Astrocyte of the cerebellum (primary cell): ENCODE measurements around the gene EPB41L1.

Experiments
- DNase-seq: peaks from one replicate; pipeline ENCODE4 v3.0.0-alpha.2; 2011; ENCODE audit warnings: low read depth
- H3K4me3 ChIP-seq: 2 replicates; pipeline ENCODE4 v1.5.1; 2011; ENCODE audit warnings: mild to moderate bottlenecking, low read depth, low read length, moderate library complexity
- CTCF ChIP-seq: IDR thresholded peaks from 2 replicates; pipeline ENCODE4 v1.5.1; 2012; ENCODE audit warnings: low read length, low read depth, moderate library complexity, mild to moderate bottlenecking; ENCODE audit errors: missing control alignments
- in situ Hi-C: cut with HindIII; loops from 2 replicates; pipeline ENCODE4 v1.10.0; 2017; ENCODE audit warnings: low sequenced_read_pairs

Gene EPB41L1

GRCh38 chr20:36210436-36211021 lies 56.0 kb downstream of the EPB41L1 start:
- no peak for DNase-seq
- H3K4me3 ChIP-seq = no peak overlapping the region
- in situ Hi-C loops = no loop called here
- no peak for TF ChIP-seq CTCF

GRCh38 chr20:36213362-36213761 lies 58.8 kb downstream of the EPB41L1 start:
- no peak for TF ChIP-seq CTCF
- in situ Hi-C loops = no loop called here
- no peak for DNase-seq

GRCh38 chr20:36214684-36215256 lies 60.2 kb downstream of the EPB41L1 start:
- TF ChIP-seq CTCF = peak; percentile 73
- no peak for DNase-seq
- in situ Hi-C loops = no loop called here
- no peak overlapping the region for H3K4me3 ChIP-seq

More at GRCh38 chr20:36213362-36213761, 58.8 kb downstream of the EPB41L1 start:
- no peak overlapping the region for H3K4me3 ChIP-seq

- no peak overlapping the region for H3K4me3 ChIP-seq
- in situ Hi-C loops = no loop called here
- no peak for TF ChIP-seq CTCF
- no peak for DNase-seq
Observed at GRCh38 chr20:36215778-36216177, 61.2 kb downstream of the EPB41L1 start.

- DNase-seq = no peak
- no peak overlapping the region for H3K4me3 ChIP-seq
- no peak for TF ChIP-seq CTCF
- in situ Hi-C loops = no loop called here
Observed at GRCh38 chr20:36216314-36217025, 61.9 kb downstream of the EPB41L1 start.

- in situ Hi-C loops = no loop called here
- no peak for TF ChIP-seq CTCF
- no peak overlapping the region for H3K4me3 ChIP-seq
- no peak for DNase-seq
Observed at GRCh38 chr20:36217226-36217625, 62.7 kb downstream of the EPB41L1 start.
